MCF 10A (cell line): ENCODE results near the gene GPATCH1. TPM values are rescaled to one million over a fixed set of nuclear protein-coding genes. Genes with fewer than 3 reads are reported as not detected.

Experiments used
- BruUV-seq: library from RNA; stranded (reverse); fragments of 400-500 nt; replicated peaks from 2 replicates; lab custom pipeline; 2021; lab: Mats Ljungman, UMichigan
- CTCF ChIA-PET: fragments of 300-600 bp; sonication (Branson Sonifier 250); formaldehyde crosslinking; extraction: SDS; loops from one replicate; lab custom pipeline; 2021; ENCODE audit warnings: antibody characterized with exemption, inconsistent platforms; lab: Yijun Ruan, JAX
- POLR2A ChIA-PET: fragments of 300-600, 350-650 bp; sonication (Branson Sonifier 250); formaldehyde crosslinking; extraction: SDS; loops from one replicate; lab custom pipeline; 2020; ENCODE audit warnings: antibody characterized with exemption, inconsistent platforms; lab: Yijun Ruan, JAX
- DNase-seq: peaks from one replicate; pipeline ENCODE4 v3.0.0-alpha.2; 2018; ENCODE audit not compliant: unreplicated experiment
- H3K27ac Mint-ChIP-seq: one replicate; pipeline ENCODE4 v1.8.0; 2022; ENCODE audit warnings: mild to moderate bottlenecking, low read depth, mixed read lengths; ENCODE audit not compliant: unreplicated experiment
- H3K27me3 Mint-ChIP-seq: one replicate; pipeline ENCODE4 v1.8.0; 2022; ENCODE audit warnings: mixed read lengths; ENCODE audit not compliant: insufficient read depth, unreplicated experiment
- H3K36me3 Mint-ChIP-seq: one replicate; pipeline ENCODE4 v1.8.0; 2022; ENCODE audit warnings: mild to moderate bottlenecking, moderate library complexity, mixed read lengths; ENCODE audit not compliant: insufficient read depth, unreplicated experiment
- H3K4me1 Mint-ChIP-seq: one replicate; pipeline ENCODE4 v1.8.0; 2022; ENCODE audit warnings: mixed read lengths; ENCODE audit not compliant: insufficient read depth, unreplicated experiment
- H3K4me3 Mint-ChIP-seq: one replicate; pipeline ENCODE4 v1.8.0; 2022; ENCODE audit warnings: mild to moderate bottlenecking, moderate library complexity, mixed read lengths; ENCODE audit not compliant: unreplicated experiment
- H3K9me3 Mint-ChIP-seq: one replicate; pipeline ENCODE4 v1.8.0; 2022; ENCODE audit warnings: mixed read lengths; ENCODE audit not compliant: unreplicated experiment
- intact Hi-C: fragments of 100-400 bp; cut with micrococcal nuclease; formaldehyde crosslinking; loops from 2 replicates; pipeline ENCODE4 v1.14.1; 2022
- total RNA-seq: library from RNA; stranded (reverse); gene quantifications from 2 replicates; pipeline ENCODE4 v1.2.3, GENCODE V29; 2022
- TF ChIP-seq, protein P1 (sequence below): fragments of 200-600 bp; IDR thresholded peaks from one replicate; pipeline ENCODE4 v1.8.0; 2022; ENCODE audit warnings: antibody characterized with exemption, mild to moderate bottlenecking; ENCODE audit not compliant: unreplicated experiment

GPATCH1 gene
- total RNA-seq, 1 experiment from 2014 or later: 5.1 TPM

DNA sequence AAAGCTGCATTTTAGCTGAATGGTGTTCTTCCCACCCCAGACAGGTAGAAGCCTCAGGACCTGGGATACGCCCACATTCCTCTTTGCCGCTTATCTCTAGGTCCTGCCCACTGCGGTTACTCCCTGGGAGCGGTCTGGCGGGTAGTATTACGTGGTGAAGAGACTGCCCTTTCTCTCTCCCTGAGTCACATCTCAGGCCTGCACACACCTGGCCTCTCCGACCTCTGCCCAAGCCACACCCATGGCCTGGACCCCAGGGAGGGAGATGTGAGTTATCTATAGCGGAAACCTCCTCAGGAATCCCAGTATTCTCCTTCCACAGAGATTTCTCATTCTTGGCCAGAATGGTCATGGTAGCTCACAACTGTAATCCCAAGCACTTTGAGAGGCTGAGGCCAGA is 33.6 kb upstream of the GPATCH1 start:
- BruUV-seq: no TSS peak
- H3K36me3 Mint-ChIP-seq: no peaks in the 10 kb centered on the region

DNA sequence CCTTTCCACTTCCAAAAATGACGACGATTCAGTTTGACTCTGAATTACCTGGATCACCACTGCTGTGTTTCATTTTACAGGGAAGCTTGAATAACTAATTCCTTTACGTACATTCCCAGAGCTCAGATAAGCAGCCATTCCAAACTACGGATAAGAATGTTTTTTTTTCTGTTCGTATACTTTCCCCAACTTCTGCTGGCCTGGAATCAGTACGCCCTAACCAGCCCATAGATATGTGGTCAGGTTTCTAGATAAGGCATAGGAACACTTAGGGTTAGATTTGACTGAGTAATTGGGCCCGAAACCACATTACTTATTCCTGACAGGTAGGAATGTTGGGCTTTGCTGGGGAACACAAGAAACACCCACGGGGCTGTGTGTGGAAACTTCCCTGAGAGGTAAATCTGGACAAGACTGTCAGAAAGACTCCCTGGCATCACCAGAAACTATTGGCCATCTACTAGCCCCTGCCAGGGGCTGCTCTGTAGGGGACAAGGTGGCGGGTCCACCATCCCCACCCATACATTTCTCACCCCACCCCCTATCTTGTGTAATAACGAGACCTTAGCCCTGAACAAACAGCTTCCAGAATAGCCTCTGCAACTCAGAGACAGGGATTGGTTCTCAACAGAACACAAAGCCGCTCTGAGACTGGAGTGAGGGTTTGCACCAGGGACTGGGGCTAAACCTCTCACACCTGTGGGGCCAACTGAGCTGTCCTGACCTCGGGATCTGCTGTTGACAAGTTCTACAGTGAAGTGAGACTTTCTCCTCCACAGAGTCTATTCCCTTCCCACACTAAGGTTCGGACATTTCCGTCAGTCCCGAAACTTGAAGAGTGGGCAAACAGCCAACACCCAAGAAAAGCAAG is 31.9 kb upstream of the GPATCH1 start:
- Mint-ChIP-seq H3K36me3 (no peaks in the 10 kb centered on the region), H3K9me3 (no peaks in the 10 kb centered on the region)
- intact Hi-C loops: no loop called here

More for the DNA sequence above, 33.6 kb upstream of the GPATCH1 start:
- peaks cover 17% of the 10 kb centered on the region for H3K4me1 Mint-ChIP-seq
- H3K27me3 Mint-ChIP-seq: no peaks in the 10 kb centered on the region
- intact Hi-C loops: no loop called here
- H3K4me3 Mint-ChIP-seq: no peak overlapping the region
- no peaks in the 10 kb centered on the region for H3K9me3 Mint-ChIP-seq
- ChIA-PET CTCF (interaction anchor here (0.7 to 1.6 kb wide), 5 partner anchors 11 to 71 kb away, joined by 3 to 4 read pairs (median 4); no protein-coding TSS in a partner anchor), POLR2A (interaction anchor here (0.6 to 1.7 kb wide), 7 partner anchors 16 to 354 kb away, joined by 3 to 5 read pairs (median 3); partner anchors contain the start of gene GPATCH1)
- peak; percentile 80 for DNase-seq
- TF ChIP-seq, protein P1, sequence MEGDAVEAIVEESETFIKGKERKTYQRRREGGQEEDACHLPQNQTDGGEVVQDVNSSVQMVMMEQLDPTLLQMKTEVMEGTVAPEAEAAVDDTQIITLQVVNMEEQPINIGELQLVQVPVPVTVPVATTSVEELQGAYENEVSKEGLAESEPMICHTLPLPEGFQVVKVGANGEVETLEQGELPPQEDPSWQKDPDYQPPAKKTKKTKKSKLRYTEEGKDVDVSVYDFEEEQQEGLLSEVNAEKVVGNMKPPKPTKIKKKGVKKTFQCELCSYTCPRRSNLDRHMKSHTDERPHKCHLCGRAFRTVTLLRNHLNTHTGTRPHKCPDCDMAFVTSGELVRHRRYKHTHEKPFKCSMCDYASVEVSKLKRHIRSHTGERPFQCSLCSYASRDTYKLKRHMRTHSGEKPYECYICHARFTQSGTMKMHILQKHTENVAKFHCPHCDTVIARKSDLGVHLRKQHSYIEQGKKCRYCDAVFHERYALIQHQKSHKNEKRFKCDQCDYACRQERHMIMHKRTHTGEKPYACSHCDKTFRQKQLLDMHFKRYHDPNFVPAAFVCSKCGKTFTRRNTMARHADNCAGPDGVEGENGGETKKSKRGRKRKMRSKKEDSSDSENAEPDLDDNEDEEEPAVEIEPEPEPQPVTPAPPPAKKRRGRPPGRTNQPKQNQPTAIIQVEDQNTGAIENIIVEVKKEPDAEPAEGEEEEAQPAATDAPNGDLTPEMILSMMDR: no peak
- peak overlapping the region; percentile 76 for H3K27ac Mint-ChIP-seq

GRCh38 chr19:33050110-33050509 is 30.9 kb upstream of the GPATCH1 start:
- no peaks in the 10 kb centered on the region for H3K36me3 Mint-ChIP-seq
- no peaks in the 10 kb centered on the region for H3K27me3 Mint-ChIP-seq
- DNase-seq: no peak
- peaks cover 20% of the 10 kb centered on the region for H3K4me1 Mint-ChIP-seq
- H3K4me3 Mint-ChIP-seq: no peak overlapping the region
- intact Hi-C loops: no loop called here
- TF ChIP-seq, protein P1: no peak
- BruUV-seq: no TSS peak
- CTCF ChIA-PET: no interaction called here
- H3K27ac Mint-ChIP-seq: no peak overlapping the region
- POLR2A ChIA-PET: no interaction called here
- H3K9me3 Mint-ChIP-seq: no peaks in the 10 kb centered on the region

More for the DNA sequence above, 31.9 kb upstream of the GPATCH1 start:
- Mint-ChIP-seq H3K4me1 (peaks cover 20% of the 10 kb centered on the region), H3K4me3 (peak overlapping the region; percentile 23), H3K27me3 (no peaks in the 10 kb centered on the region), H3K27ac (no peak overlapping the region)
- no peak for DNase-seq
- ChIA-PET CTCF (interaction anchor here (0.6 to 0.8 kb wide), 4 partner anchors 49 to 367 kb away, joined by 3 to 4 read pairs (median 3); no protein-coding TSS in a partner anchor), POLR2A (interaction anchor here (1.1 to 1.4 kb wide), 3 partner anchors 23 to 328 kb away, joined by 3 to 5 read pairs (median 3); no protein-coding TSS in a partner anchor)
- no TSS peak for BruUV-seq
- TF ChIP-seq, protein P1: no peak
